Kidney epithelial cell (primary cell): Measurements from ENCODE around the gene FAR1. TPM values are rescaled to one million over a fixed set of nuclear protein-coding genes. Genes with fewer than 3 reads are reported as not detected.

Experiments used
- DNase-seq: peaks from one replicate; pipeline ENCODE4 v3.0.0-alpha.2; 2010; ENCODE audit warnings: low read depth
- H3K27me3 ChIP-seq: 2 replicates; pipeline ENCODE4 v1.6.0; 2011; ENCODE audit warnings: low read length; ENCODE audit not compliant: control insufficient read depth, insufficient read depth
- H3K36me3 ChIP-seq: 2 replicates; pipeline ENCODE4 v1.5.1; 2011; ENCODE audit warnings: low read length; ENCODE audit not compliant: control insufficient read depth, insufficient read depth
- H3K4me3 ChIP-seq: 2 replicates; pipeline ENCODE4 v1.5.1; 2011; ENCODE audit warnings: low read depth, mild to moderate bottlenecking, control low read depth, low read length
- CTCF ChIP-seq: IDR thresholded peaks from 2 replicates; pipeline ENCODE4 v1.5.1; 2011; ENCODE audit warnings: mild to moderate bottlenecking, moderate library complexity, low read length, control low read depth, inconsistent platforms; ENCODE audit not compliant: insufficient read depth, poor library complexity, severe bottlenecking
- total RNA-seq: library from RNA; depleted of rRNA; stranded (reverse); fragments of >200 nt; gene quantifications from 2 replicates; pipeline ENCODE4 v1.2.3, GENCODE V29; 2015

The FAR1 gene
- total RNA-seq, 1 donor from 2014 or later: 35.1 TPM

GRCh38 chr11:13777341-13777985, 109.0 kb downstream of the FAR1 start:
- Histone ChIP-seq H3K4me3 (no peak overlapping the region), H3K36me3 (no peaks in the 10 kb centered on the region), H3K27me3 (no peaks in the 10 kb centered on the region)
- no peak for DNase-seq
- no peak for TF ChIP-seq CTCF

GRCh38 chr11:13778345-13778744, 109.9 kb downstream of the FAR1 start:
- DNase-seq: no peak
- H3K27me3 ChIP-seq: no peaks in the 10 kb centered on the region
- TF ChIP-seq CTCF: no peak

GRCh38 chr11:13781153-13781552, 112.7 kb downstream of the FAR1 start:
- no peaks in the 10 kb centered on the region for H3K27me3 ChIP-seq
- no peak for TF ChIP-seq CTCF
- DNase-seq: no peak
- H3K36me3 ChIP-seq: no peaks in the 10 kb centered on the region
- H3K4me3 ChIP-seq: no peak overlapping the region

More at GRCh38 chr11:13778345-13778744, 109.9 kb downstream of the FAR1 start:
- Histone ChIP-seq H3K4me3 (no peak overlapping the region), H3K36me3 (no peaks in the 10 kb centered on the region)

Other genes with a start within 250 kb of the FAR1 start
- gene BTBD10, start 205.4 kb upstream of the FAR1 start, total RNA-seq: 60.7 and 70.7 TPM in 2 replicates
- gene PTH, start 172.7 kb upstream of the FAR1 start, total RNA-seq: not detected in 2 replicates